HG02798 (cell line): ENCODE data around the gene EP400.

Experiments
- ATAC-seq: cut with Tn5 transposase; IDR thresholded peaks from one replicate; pipeline ENCODE4 v1.9.1; 2021; ENCODE audit warnings: mild to moderate bottlenecking; ENCODE audit not compliant: unreplicated experiment, poor library complexity

EP400 gene

DNA sequence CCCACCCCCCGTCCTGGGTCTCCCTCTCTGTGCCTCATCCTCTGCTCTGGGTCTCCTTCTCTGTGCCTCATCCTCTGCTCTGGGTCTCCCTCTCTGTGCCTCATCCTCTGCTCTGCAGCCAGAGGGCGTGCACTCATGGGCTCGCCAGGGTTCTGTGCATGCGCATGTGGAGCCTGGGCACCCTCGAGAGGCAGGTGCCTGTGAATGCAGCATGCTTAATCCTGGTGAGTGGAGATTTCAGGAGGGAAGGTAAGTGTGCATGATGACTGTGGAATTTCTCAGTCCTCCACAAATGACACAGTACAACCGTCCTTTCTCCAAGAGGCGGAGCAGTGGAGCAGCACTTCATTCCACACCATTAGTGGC is 65.2 kb downstream of the EP400 start:
- no peak for ATAC-seq

DNA sequence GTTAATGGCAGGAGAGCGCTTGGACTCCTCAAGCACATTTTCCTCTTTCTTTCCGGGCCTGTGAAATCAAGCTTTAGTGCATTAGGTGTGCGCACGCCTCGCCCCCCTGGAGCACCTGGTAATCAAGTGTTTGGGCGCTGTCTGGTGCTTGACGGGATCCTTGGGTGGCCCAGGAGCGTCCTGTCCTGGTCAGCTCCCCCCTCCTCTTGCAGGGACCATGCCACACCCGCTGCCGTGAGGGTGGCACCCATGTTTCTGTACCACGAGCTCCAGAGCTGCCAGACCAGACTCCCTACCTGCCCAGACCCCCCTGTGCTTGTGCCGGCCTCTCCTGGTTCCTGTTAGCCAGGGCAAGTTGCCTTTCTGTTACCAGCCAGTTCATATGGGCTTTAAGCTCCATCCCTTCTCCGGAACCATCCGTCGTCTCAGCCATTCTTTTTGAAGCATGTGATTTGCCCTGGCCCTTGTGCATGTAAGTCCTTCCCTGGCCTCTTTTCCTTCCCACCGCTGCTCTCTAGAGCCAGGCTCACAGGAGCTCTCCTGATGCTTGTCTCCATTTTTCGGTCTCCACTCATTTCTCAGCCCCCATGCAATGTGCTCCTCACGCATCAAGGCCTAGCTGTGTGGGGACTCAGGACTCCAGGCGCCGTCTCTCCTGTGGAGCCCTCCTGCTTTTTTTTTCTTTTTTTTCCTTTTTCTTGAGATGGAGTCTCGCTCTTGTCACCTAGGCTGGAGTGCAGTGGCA is 66.1 kb downstream of the EP400 start:
- ATAC-seq, result no peak

DNA sequence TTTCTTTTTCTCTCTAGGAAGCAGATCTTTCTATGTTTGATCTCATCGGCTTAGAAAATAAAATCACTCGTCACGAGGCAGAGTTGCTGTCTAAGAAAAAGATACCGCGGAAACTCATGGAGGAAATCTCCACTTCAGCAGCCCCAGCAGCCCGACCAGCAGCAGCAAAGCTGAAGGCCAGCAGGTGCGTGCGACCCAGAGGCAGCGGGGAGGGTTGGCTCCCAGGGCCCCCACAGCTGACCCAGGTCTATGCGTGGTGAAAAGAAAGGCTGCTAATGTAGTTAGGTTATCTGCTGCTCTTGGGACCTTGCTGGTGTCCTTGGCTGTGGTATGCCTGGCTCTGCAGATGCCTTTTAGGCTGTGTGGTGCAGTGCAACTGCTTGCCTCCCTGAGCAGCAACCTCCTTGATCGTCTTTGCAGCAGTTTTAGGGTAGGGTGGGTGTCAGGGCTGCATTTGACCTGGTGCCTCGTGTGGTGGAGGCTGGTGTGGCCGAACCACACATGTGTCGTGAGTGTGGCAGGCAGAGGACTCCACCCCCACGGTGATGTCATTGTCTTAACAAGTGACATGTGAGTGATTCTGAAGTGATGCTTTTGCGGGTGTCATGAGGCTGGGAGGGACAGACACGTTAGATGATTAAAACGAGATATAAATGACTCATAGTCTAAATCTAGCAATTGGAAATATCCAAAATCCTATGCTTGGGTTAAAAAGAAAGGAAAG is 68.6 kb downstream of the EP400 start:
- ATAC-seq, result no peak

DNA sequence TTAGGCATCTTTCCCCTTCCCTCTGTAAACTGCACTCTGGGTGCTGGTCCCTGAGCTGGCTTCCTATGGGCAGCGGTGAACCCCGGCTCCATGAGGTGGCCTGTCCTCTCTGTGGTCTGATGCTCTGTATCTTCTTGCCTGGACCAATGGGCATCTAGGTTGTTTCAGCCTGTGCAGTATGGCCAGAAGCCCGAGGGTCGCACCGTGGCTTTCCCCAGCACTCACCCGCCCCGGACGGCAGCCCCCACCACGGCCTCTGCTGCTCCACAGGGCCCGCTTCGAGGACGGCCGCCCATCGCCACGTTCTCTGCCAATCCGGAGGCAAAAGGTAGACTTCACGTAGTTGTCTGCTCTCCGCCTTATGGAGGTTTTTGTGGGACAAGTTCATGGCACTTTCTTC is 70.1 kb downstream of the EP400 start:
- ATAC-seq, result no peak

DNA sequence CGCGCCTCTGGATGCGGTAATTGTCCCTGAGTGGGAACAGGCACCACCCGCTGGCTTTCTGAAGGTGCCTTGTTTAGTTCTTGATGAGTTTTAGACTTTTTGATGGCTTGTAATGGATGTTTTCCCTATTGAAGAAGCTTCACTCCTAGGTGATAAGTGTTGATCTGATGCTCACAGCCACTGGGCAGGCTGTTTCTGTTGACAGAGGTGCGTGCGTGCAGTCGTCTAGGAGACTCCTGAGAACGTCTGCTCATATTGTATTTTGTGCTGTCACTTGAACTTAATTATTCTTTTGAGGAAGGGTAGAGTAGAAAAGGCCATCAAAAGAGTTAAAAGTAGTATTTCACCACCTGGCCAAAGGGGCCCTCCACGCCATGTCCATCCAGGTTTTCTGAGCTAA is 70.5 kb downstream of the EP400 start:
- ATAC-seq, result no peak

DNA sequence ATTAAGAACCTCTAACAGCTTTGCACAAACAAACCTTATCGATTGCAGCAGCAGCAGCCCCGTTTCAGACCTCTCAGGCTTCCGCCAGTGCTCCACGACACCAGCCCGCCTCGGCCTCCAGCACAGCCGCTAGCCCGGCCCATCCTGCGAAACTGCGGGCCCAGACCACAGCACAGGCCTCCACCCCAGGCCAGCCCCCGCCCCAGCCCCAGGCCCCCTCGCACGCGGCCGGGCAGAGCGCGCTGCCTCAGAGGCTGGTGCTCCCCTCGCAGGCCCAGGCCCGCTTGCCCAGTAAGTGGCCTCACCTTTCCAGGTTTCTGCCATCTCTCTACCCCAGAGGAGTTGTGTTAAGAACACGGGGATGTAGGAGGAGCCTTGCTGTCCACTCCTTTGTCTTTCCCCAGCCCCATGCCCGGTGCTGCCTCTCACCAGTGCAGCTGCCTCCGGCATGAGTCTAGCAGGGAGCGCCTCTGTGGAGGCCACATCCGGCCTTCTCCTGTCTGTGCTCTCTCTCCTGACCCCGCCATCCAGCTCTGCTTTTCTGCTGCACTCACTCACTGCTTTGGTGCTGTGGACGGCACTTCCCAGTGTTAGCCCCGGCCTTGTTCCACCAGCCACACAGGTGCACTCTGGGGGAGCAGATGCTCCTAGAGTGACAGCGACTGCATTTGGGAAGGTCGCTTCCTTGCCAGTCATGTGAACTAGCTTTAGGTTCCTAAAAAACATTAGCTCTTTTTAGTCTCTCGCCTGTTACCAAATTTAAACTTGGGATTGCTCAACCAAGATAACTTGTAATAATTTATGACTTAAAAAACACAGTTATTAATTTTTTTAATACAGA is 71.5 kb downstream of the EP400 start:
- ATAC-seq, result no peak

DNA sequence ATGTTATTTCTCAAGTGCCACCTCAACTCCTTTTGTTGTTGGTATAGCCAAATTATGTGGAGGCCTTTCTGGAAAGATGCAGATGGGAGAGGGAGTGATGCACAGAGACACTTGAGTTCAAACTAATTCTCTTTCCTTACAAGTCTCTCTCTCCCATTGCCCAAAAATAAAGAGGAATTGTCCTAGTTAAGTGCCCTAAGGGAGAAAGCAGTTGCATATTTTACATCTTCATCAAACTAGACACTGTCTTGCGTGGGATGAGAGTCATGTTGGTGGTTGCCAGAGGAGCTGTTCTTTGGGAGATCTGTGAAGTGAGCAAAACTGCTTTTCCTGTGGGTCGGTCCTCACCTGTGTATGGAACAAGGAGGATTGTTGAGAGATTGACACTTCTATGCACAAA is 72.2 kb downstream of the EP400 start:
- ATAC-seq, result no peak

DNA sequence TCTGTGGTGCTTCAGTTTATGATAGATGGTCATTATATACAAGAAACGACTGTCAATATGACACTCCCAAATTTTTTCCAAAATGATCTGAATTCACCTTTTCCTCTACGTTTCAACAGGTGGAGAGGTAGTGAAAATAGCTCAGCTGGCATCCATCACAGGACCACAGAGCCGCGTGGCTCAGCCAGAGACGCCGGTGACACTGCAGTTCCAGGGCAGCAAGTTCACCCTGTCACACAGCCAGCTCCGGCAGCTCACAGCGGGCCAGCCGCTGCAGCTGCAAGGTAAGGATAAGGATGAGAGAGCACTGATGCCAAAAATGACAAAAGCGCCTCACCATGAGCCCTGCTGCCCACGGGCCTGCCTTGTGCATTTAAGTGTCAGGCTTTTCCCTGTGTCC is 73.9 kb downstream of the EP400 start:
- no peak for ATAC-seq

DNA sequence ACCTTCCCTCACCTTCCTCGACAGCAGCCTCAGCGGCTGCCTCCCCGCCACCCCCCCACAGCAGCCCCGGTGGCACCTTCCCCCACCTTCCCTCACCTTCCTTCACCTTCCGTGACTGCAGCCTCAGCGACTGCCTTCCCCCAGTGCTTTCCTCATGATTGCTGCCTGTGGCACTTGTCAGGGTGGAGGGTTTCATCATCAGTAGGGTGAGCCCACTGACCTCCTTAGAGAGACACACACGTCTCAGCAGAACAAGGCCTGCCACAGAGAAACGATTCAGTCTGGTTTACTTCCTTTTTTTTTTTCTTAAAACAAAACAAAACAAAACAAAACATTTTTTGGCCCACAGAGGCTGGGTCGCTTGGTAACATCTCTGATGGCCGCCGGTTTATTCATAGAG is 75.0 kb downstream of the EP400 start:
- ATAC-seq, result no peak

DNA sequence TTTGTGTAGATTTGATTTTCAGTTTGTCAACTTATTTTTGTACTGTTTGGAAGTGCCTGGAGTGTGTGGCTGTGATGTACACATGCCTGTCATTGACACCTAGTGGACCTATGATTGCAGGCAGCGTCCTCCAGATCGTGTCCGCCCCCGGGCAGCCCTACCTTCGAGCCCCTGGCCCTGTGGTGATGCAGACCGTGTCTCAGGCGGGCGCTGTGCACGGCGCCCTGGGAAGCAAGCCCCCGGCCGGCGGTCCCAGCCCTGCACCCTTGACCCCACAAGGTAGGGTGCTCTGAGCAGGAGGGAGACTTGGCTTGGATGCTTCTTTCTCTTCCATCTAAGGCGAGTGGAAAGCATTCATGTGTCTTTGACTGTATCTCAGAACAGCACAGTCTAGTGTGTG is 75.8 kb downstream of the EP400 start:
- no peak for ATAC-seq

DNA sequence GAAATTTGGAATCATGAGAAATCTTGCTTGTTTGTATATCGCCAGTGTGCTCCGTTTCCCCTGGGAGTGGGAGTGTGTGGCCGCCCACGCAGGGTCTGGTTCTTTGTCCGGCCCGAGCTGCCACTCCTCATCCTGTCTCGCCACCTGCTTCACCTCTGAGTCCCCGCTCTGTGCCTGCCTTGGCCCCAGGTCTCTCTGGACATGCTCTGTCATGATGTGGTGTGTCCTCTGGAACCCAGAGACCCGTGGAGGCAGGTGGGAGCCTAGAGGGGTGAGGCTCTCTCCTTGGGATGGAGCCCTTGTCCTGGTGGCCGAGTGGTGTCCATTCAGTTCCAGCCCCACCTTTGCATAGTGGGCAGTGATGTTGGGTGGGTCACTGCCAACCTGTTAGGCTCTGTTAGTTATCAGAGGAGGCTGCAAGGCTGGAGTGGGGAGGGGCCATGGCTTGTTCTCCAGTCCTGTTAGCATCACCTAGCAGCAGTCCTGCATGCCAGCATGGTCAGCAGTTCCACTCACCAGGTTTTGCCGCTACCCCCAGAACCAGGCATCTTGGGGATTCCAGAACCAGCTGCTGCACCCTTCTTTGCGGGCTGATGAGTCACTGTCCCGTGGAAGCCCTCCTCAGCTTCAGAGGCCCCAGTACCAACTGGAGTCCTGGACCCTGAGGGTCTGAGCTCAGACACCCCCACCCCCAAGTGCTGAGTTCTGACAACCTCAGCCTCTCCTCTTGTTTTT is 76.5 kb downstream of the EP400 start:
- no peak for ATAC-seq

DNA sequence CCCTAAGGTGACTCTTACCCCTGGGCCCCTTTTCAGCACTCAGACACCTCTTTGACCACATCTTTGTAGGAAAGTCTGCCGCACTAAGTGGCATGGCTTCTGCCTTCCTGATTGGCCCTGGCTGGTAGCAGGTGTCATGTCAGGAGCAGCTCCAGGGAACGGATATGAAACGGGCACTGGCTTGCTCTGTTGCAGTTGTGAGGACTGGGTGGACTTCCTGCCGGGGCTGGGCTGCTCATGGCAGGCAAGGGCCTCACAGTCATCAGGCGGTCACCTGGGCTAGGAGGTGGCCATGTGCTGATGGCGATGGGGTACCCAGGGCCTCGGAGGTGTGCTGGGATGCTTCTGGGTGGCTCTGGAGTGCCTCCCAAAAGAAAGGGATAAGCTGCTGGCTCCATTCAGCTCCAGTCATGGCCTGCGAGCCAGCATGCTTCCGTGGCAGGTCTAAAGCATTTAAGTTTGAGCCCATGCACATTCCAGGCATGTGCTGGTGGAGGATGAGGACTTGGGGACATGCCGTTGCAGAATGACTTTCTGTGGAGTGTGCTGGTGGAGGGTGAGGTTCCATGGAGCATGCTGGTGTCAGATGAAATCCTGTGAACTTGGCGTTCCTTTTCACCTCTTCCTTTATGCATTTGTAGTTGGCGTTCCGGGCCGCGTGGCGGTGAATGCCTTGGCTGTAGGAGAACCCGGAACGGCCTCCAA is 77.2 kb downstream of the EP400 start:
- no peak for ATAC-seq

DNA sequence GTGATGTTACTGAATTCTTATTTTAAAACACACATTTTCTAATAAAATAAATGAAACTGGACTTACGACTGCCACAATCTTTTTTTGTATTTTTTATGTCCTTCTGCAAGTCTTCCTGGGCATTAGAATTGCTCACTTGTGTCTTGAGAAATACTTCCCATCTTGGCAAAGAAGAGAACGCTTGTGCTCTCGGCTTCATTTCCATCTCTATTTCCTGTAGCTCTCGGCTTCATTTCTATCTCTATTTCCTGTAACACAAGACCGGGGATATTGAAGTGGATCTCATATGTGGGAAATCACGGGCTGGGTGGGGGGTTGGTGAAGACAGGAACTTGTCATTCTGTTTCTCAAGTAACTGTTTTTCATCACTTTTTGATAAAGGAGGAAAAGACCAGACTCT is 77.9 kb downstream of the EP400 start:
- no peak for ATAC-seq

DNA sequence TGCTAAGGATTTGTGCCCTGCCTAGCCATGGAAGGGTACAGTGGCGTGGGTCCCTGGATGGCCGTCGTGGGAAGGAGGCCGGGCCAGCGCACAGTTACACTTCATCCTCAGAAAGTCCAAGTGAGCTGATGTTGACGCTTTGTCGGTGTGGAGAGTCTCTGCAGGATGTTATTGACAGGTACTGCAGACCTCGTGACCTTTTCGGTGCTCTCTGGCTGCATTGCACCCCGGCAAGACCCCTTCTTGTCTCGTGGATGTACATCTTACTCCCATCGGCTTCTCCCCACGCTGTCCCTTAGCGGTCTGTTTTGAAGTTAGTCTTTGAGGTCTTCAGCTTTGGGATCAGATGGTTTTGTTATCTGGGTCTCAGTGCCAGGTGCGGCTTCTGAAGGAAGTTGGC is 78.4 kb downstream of the EP400 start:
- ATAC-seq, result no peak

DNA sequence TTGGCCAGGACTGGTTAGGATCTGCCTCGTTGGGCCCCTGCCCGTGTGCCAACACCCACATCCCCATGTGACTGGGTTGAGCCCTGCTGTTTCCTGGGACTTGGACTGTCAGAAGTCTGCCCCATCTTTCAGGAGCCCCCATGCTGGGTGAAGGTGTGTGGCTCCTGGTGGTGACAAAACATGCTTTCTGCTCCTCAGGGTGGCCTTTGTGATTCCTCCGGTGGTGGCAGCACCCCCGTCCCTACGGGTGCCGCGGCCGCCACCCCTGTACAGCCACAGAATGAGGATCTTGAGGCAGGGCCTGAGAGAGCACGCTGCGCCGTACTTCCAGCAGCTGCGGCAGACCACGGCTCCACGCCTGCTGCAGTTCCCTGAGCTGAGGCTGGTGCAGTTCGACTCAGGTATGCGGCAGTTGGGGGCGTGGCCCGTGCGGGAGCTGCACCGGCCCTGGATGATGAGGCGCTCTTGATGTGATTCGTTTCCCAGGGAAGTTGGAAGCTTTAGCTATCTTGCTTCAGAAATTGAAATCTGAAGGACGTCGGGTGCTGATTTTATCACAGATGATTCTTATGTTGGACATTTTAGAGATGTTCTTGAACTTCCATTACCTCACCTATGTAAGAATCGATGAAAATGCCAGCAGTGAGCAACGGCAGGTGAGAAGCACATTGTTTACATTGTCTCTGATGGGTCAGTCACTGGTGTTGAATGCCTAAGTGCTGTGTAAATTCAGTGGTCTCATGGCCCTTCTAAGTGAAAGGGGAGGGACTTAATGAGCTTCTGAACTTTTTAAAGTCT is 80.0 kb downstream of the EP400 start:
- no peak for ATAC-seq

DNA sequence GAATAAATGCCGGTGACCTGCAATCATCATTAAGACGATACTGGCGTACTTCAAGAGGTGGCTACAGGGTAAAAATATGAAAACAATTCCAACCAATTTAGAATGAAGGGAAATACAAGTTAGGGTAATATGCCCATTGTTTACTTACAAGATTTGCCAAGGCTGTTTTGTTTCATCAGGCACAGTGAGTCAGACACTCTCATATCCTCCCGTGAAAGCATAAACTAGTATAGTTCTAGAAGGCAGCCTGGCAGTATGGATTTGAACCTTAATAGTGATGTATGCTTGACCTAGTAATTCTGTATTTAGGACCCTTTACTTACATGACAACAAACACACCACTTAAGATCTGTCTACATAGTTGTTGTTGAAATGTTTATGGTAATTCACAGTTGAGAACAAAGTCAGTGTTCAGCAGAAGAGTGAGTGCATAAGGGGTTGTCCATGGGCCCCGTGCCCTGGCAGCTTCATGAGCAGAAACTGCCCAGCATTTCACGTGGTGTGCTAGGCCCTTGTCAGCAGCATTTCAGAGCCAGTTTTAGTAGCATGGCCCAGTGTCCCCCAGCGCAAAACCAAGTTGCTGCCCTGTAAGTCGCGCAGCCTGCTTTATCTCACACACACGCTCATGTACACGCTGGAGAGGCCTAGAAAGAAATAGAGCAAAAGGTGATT is 80.8 kb downstream of the EP400 start:
- no peak for ATAC-seq

DNA sequence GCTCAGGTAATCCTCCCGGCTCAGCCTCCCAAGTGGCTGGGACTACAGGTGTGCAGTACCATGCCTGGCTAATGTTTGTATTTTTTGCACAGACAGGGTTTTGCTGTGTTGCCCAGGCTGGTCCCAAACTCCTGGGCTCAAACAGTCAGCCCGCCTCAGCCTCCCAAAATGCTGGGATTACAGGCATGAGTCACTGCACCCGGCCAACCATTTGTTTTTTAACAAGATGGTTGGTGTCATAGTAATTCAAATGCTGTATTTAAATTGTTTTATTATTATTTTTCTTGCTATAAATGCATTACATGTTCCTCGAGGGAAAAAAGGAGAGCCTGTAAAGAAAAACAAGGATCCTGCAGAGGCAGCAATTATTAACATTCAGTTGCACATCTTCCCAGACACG is 83.9 kb downstream of the EP400 start:
- ATAC-seq, result no peak

DNA sequence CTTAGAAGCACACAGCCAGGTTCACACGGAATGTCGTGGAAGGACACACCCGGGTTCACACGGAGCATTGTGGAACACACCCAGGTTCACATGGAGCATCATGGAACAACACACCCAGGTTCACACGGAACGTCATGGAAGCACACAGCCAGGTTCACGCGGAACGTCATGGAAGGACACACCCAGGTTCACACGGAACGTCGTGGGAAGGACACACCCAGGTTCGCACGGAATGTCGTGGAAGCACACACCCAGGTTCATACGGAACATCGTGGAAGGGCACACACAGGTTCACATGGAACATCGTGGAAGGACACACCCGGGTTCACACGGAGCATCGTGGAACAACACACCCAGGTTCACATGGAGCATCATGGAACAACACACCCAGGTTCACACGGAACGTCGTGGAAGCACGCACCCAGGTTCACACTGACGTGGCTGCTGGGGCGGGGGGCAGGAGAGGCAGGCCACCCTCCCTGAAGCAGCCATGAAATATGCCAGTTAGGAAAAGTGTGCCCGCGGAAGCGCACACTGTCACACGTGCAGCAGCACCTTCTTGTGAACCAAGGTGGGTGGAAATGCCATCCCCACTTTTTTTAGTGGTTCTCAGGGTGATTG is 86.4 kb downstream of the EP400 start:
- ATAC-seq, result no peak
